RPMI8226 (cell line): ENCODE results near the gene CHERP.
A peak's percentile ranks its signal among the peaks of the same experiment; 100 is the strongest.

Experiments
- DNase-seq: peaks from one replicate; pipeline ENCODE4 v3.0.0-alpha.2; 2015

The CHERP gene

GRCh38 chr19:16541526-16542044, 652 bp downstream of the CHERP start:
- DNase-seq = peak; percentile 32

DNA sequence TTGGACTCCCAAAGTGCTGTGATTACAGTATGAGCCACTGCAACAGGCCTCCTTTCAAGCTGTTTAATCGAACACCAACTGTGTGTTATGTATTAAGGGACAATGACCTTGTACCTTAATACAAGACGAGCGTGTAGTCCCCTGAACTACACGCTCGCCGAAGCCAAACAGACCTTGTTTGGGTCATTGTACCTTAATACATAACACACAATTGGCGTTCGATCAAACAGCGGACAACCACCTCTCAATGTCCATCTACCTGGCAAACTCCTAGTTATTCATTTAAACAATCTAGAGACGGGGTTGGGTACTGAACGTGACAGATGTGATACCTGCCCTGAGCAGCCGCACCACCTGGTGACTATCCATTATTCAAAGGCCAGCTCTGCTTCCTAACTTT, 1.3 kb downstream of the CHERP start:
- DNase-seq = no peak

- no peak for DNase-seq
These were observed 5.1 kb downstream of the CHERP start for GRCh38 chr19:16537111-16537510.

DNA sequence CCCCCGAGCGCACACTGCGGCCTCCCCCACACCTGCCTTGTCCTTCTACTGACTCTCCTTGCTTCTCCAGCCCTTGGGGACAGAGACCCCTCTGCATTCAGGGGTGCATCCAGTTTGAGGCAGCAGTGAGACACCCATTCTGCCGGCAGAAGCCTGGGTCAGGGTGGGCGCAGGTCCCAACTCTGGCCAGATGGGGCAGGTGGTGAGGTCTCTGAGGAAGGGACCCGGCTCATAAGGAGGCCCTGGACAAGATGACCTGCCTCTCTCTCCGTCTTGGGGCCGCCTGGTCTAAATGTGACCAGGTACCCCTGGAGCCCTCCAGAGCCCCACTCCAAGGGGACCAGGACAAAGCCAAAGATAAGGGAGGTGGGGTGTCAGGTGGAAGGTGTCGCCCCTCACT, 6.1 kb downstream of the CHERP start:
- DNase-seq = no peak

GRCh38 chr19:16535381-16535780, 6.9 kb downstream of the CHERP start:
- no peak for DNase-seq

DNA sequence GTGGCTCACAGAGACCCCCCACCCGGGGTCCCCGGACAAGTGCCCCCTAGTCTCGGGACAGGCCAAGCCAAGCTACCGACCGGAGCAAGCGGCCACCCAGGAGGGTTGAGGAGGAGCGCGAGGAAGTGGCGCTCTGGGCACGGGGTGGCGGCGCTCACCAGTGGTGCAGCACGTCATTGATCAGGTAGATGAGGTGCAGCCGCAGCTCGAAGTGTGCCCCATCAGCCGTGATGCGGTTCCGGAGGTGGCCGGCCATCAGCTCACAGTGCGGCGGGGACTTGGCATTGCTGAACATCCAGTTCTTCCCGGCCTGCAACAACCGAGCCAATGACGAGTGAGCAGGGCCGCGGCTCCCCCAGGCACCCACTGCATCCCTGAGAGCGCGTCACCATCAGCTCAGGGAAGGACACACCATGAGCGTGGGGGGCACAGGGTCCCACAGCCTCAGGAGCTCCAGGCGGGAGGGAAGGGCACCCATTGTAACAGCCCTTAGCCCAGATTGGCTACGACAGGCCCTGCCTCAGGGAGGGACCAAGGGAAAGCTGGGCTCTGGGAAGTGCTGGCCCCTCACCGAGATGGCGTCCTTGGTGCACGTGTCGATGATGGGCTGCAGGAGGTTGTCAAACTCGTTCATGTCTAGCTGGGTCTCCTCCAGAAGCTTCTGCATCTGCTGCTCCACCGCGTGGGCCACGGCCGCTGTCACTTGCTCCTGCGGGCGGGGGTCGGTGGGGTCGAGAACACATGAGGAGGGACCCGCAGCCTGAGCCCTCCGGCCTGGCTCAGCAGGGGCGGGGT, 9.6 kb downstream of the CHERP start:
- no peak for DNase-seq

- no peak for DNase-seq
These were observed 10.9 kb downstream of the CHERP start for GRCh38 chr19:16531380-16531669.

GRCh38 chr19:16530540-16531379, 11.5 kb downstream of the CHERP start:
- DNase-seq = no peak

DNA sequence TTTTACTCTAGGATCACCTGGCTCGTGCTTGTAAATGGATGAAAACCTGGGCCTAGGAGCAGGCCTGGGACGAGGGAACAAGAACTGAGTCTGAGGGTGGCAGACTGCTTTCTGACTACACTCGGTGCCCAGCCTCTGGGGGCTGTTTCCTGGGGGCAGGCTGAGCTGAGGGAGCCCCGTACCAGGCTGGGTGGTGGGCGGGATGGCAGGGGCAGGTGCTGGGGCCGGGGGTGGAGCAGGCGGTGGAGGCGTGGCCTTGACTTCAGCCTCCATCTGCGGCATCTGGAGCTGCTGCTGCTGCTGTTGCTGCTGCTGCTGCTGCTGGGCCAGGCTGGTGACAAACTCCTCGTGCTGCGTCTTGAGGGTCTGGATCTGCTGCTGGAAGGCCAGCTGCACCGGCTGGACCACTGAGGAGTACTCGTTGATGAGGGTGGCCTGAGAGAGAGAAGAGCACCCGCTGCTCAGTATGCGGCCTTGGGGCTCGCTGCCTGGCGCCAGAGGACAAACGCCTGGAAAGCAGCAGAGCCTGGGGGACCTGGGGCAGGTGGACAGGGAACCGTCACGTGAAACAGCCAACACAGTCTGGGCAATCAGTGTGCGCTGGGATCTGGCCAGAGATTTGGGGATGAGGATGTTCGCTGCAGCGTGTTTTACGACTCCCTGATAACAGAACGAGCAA, 12.6 kb downstream of the CHERP start:
- DNase-seq = no peak

DNA sequence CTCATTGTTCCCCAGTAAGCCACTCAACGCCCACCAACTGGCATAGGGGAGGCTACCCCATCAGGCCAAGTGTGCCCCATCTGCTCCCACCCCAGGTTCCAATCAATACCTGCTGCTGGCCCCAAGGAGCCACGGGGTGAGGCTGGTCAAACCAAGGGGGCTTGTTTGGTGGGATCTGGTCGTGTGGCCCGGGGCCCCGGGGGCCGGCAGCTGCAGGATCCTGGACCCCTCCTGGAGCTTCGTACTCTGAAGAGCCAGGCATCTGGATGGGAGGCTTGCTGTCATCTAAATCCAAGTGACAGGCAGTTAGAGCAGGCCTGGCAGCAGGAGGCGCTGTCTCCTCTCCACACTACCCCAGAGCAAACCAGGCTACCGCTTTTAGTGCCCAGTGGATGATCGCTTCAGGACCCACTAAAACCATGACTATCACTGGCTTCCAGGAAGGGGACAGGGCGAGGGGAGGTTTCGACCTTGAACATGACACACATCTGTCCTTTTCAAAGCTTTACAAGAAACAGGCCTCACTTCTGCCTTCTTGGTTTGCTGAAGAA, 14.2 kb downstream of the CHERP start:
- DNase-seq = peak; percentile 26

DNA sequence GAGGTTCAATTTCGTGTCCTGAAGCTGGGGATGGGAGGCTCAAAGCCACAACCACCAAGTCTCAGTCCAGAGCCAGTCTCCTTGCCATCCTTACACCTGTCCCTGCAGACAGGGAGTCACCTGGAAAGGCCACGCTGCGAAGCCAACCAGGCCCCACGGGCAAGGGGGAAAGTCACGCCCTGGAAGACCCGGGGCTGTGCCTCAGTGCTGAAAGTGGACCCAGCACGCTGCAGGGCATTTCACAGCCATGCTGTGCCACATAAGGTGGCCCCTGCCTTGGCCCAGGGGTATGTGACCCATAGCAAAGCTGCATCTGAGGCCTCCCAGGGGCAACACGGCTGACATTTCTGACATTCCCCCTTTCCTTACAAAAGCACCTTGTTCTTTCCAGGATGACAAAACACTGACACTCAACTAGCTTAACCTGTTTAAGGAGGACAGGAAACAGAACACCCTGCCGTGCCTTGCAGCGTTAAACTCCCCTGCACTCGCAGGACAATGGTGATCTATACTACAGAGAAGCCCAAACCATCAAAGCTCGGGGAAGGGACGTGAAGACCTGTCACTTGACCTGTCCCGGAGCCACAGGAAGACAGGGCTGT, 14.8 kb downstream of the CHERP start:
- DNase-seq = no peak

GRCh38 chr19:16525751-16526481, 16.3 kb downstream of the CHERP start:
- DNase-seq = no peak

DNA sequence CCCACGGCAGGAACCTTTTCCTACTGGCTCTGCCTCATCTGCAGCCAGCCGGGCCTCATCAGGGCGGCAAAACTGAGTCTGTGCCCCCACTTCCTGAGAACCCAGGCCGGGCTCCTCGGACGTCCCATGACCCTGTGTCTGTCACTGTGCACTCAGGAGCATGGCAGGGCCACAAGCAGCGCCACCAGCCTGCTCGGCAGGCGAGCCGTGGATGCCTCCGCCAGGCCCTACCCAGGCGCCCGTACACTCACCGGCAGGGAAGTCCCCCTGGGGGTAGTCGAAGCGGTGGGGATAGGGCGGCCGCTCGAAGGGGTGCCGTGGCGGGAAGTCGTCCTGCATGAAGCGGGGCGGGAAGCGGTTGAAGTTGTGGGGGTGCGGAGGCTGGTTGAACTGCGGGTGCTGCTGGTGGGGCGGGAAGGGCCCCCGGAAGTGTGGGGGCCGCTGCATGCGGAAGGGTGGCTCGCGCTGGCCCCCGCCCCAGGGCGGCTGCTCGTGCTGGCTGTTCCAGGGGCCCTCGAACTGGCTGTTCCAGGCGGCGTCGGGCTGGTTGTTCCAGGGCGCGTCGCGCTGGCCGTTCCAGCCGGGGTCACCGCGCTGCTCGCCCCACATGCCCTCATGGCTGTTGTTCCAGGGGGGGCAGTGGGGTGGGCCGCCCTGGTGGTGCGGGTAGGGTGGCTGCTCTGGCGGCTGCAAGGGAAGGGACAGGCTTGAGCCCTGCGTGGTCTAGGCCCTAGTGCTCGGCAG, 17.1 kb downstream of the CHERP start:
- DNase-seq = no peak

DNA sequence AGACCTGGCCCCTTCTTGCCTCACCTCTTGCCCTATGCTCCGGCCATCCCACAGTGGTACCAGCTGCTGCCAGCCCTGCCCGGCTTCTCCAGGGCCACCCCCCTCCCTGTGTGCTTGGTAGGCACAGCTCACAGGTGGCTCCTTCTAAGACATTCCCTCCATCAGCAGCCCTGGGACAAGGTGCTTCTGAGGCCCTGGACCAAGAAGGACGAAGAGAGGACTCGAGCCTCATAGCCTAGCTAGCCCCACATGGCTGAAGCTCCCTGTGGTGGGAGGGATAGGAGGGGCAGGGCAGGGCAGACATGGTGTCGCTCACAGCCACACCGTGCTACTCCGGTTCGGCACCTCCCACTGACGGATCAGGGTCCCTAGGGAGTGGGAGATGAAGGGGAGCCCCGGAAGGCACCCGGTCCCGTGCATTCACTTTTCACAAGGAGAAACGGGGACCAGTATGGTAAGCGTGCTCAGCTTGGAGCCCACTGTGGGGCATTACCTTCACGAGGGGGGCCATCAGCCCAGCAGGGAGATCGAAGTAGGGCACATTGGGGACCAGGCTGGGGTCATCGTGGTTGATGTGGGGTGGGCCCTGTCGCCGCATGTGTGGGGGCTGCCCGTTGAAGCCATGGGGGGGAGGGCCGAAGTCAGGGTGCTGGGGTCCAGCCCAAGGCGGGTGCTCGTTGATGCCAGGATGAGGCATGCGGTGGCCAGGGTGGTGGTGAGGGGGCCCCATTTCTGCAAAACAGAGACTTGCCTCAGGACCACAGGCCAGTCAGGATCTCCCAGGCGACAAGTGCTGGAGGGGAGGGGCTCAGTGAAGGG, 19.5 kb downstream of the CHERP start:
- DNase-seq = no peak

DNA sequence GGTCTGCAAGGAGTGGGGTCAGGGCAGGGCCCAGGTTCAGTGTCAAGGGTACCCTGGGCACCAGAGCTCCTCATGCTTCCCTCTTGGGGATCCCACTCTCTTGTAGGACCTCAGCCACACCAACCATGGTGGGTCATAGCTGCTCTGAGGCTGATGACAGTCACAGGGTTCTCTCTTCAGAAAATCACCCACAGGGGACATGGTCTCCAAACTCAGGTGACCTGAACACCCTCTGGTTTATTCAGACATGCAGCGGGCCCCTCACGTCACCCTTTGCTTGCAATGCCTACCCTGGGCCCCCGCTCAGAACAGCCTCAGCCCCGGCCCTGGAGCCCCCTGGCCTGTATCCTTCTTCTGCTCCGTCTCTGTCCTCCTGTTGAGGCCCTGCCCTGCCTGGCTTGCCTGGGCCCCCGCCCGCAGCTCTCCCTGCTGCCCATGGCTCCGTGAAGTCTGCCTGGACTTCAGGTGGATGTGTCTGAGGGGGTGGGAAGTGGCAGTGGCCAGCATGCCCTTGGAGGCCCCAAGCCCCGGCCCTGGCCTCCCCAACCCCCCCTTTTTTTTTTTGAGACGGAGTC, 20.4 kb downstream of the CHERP start:
- DNase-seq = no peak

DNA sequence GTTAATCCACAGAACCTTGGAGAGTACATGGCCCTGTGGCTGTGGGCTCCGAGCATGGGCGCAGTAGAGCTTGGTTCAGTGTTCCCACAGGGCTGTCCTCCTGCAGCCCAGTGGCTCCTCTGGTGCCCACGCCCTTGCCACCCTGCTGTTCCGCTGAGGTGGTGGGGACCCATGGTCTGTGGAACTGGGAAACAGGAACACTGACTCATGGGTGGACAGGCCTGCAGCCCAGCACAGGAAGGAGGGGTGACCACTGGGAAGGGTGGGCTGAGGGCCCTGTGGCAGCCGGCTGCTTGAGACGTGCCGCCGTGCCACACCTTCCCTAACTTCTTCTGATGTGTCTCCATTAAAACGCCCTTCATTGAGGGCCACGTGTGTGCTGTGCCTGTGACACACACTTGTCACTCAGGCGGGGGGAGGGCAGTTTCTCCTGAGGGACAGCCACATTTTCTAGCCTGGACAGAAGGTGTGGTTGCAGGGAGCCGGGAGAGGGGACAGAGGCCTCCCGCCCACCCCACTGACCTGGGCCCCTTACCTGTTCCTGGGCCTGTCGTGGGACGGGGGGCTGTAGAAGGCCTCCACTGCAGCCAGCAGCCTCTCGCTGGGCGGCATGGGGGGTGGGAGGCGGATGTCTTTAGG, 21.1 kb downstream of the CHERP start:
- DNase-seq = no peak

GRCh38 chr19:16520074-16520973, 21.9 kb downstream of the CHERP start:
- no peak for DNase-seq

DNA sequence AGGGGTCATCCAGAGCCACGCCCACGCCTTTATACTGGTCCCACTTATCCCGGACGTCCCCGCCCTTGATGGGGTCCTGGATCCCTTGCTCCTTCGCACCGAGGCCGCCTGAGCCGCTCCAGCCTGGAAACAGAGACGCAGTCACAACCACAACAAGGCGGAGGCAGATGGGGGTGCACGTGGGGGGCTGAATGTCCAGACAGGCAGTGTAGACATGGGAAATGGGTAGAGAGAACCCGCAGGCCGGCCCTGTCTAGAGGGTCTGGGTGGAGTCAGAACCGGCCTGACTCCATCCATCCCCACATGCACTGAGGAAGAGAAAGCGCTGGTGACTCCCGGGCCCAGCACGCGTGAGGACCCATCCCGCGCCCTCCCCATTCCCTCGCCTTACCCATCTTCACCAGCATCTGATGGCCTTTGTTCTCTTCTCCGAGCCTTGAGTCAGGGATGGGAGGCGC, 23.0 kb downstream of the CHERP start:
- no peak for DNase-seq
